HG03039 (cell line): ENCODE measurements around the gene FAF1.

Experiments used
- ATAC-seq: cut with Tn5 transposase; IDR thresholded peaks from one replicate; pipeline ENCODE4 v1.9.1; 2021; ENCODE audit warnings: mild to moderate bottlenecking, moderate library complexity; ENCODE audit not compliant: unreplicated experiment

FAF1 gene

DNA sequence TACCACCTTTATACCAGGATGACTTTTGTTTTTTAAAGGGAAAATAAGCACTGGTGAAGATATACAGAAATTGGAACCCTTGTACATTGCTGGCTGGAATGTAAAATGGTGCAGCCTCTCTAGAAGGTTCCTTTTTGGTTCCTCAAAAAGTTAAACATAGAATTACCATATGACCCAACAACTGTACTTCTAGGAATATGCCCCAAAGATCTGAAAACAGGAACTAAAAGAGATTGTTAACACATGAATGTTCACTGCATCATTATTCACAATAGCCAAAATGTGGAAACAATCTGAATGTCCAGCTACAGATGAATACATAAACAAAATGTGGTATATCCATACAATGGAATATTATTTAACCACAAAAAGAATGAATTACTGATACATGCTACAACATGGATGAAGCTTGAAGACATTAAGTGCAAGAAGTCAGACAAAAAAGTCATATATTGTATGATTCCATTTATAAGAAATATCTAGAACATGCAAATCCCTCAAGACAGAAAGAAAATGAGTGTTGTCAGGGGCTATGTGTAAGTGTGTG is 452.0 kb downstream of the FAF1 start:
- no peak for ATAC-seq

DNA sequence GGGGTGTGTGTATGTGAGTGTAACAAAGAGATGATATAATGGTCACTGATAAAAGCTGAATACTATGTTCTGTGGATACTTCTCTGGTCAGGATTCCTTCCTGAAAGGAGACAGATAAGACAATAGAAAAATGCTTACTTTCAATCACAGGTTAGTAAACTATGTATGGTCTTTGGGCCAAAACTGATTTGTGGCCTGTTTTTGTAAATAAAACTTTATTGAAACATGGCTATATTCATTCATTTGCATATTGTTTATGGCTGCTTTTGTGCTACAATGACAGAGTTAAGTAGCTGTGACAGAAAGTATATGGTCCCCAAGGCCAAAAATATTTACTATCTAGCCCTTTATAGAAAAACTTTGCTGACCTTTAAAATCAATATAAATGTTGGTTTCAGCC is 454.6 kb downstream of the FAF1 start:
- no peak for ATAC-seq

DNA sequence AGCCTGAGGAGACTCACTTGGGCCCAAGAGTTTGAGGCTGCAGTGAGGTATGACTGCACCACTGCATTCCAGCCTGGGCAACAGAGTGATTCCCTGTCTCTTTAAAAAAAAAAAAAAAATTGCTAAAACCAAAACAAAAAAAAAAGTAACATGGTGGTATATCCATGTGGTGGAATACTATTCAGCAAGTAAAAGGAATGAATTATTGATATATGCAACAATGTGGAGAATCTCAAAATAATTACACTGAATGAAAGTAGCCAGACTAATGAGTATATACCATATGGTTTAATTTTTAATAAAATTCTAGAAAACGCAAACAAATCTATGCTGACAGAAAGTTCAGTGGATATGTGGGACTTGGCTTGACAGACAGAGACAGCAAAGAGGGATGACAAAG is 456.6 kb downstream of the FAF1 start:
- no peak for ATAC-seq

DNA sequence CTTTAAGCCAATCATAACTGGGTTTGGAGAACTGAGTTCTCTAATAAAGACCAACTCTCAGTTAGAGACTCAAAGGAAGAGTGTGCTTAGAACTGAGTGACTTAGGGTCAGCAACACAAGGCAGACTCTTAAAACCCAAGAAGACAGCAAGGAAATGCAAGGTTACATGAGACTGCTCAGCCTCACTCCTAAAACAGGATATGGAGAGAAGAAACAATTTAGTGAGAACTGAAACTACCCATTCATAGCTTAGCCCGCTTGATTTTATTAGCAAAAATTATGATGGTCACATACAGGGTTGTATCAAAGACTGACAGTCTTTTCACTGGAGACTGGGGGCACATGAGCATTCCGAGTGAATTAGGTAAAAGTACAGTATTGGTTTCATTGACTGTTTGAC is 457.9 kb downstream of the FAF1 start:
- ATAC-seq = no peak

DNA sequence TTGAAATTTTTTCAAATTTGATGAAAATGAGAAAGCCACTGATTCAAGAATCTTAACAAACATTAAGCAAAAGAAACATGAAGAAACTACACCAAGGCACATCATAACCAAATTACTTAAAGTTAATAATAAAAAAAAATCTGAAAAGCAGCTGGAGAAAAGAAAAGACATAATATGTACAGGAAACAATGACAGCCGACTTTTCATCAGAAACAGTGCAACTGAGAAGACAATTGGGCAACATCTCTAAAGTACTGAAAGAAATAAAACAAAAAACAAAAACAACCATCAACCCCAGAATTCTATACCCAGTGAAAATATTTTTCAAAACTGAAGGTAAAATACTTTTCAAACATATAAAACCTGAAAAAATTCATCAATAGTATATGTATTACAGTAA is 463.1 kb downstream of the FAF1 start:
- ATAC-seq = no peak

DNA sequence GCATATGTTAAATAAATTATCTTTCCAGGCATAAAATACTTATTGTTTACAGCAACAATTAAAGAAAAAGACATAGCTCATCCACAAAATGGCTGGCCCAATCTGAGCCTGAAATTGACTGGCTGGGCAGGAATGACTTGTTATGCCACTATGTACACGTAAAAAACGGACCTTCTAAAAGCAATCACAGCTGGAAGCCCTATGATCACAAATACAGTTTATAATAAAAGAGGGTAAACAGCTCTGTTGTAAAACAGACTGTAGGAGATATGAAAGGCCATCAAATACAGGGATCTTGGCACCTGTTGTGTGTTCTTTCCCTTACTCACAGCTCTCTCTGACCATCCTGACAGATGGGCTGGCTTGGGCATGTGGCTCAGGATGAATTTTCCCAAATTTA is 466.4 kb downstream of the FAF1 start:
- no peak for ATAC-seq

DNA sequence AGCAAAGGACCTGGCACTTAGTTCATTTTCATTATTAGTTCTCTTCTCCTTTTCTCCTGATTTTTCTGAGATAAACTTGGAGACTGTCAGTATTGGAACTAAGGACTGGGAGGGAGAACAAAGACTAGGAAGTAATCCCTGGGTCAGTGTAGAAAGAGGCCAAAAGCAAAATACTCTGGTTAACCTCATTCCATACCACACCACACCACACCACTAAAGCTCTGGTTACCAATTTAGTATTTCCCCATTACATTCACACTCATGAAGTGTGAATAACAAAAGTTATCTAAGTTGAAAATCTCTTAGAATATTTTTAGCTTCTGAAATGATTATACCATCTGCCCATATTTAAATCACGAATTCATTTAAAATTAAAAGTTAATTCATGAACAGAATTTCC is 467.9 kb downstream of the FAF1 start:
- ATAC-seq = no peak

DNA sequence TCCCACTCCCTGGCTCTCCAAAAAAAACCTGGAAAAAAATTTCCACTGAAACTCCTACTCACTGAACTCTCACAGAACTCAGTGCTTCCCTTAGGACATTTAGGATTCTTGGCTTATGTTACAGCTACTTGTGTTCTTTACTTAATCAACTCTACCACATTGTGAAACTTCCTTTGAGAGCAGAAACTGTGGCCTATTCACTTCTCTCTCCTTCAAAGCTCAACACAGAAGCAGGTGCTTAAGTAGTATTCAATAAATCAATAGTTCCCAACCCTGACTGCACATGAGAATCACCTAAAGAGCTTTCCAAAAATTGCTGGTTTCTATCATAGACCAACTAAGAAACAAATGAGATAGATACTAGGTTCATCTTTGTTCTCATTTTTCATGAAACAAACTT is 468.9 kb downstream of the FAF1 start:
- no peak for ATAC-seq

DNA sequence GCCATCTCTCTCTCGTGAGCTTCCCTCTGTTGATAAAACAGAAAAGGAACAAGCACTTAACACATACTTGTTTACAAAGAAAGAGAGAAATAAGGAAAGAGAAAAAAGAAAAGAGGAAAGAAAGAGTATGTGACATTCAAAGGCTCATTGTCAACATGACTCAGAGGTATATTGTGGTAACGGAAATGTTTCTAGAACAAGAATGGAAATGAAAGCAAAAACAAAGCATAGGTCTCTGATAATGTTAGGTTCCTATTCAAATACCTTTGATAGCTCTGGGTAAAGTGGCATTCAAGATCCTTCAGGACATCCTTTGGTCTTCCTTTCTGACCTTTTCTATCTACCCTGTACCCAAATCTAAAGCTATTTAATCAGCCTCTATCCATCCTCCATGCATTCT is 469.4 kb downstream of the FAF1 start:
- no peak for ATAC-seq

DNA sequence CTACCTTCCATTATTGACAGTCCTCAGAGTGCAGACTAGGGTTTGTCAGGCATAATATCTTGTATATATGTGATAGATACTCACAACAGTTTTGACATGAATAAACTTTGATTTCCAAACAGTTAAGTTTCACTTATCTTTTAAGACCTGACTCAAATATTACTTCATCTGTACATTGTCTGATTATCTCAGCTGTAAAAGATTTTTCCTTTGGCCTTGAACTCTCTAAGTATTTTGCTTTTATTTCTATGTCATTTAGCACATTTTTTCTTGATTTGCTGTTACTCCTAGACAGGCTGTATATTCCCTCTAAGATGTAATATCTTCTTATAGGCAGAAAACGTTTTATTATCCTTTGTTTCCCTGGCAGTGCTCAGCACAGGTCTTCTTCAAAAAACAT is 471.2 kb downstream of the FAF1 start:
- no peak for ATAC-seq

DNA sequence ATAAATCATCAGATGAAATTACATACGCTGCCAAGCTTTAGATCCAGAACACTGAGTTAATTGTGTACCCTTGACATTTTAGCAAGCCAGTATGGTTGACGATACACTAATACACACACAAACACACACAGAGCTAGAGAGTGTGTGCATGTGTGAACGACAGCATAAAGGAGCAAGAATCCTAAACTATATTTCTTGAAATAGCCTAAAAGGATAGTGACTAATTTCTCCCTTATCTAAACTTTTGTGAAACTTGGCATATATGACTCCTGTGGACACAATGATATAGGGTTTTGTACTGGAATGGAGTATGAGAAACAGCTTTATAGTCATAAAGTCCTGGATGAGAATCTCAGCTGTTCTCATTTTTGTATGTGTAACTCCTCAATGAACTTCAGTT is 471.7 kb downstream of the FAF1 start:
- no peak for ATAC-seq

DNA sequence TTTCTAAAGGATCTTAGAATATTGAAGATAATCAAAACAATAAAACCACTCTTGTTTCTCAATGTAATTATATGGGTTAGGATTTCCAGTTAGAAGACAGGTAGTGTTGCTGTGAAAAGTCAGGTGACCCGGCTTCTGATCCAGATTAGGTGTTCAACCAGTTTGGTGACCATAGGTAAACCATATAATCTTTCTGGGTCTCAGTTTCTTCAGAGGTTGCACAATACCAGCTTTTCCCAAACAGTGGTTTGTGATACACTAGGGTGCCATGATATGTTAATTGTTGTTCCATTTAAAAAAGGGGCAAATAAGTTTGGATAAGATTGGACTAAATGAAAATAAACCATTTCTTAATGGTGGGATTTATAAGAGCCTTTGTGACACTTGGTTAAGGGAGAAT is 472.3 kb downstream of the FAF1 start:
- ATAC-seq = no peak

DNA sequence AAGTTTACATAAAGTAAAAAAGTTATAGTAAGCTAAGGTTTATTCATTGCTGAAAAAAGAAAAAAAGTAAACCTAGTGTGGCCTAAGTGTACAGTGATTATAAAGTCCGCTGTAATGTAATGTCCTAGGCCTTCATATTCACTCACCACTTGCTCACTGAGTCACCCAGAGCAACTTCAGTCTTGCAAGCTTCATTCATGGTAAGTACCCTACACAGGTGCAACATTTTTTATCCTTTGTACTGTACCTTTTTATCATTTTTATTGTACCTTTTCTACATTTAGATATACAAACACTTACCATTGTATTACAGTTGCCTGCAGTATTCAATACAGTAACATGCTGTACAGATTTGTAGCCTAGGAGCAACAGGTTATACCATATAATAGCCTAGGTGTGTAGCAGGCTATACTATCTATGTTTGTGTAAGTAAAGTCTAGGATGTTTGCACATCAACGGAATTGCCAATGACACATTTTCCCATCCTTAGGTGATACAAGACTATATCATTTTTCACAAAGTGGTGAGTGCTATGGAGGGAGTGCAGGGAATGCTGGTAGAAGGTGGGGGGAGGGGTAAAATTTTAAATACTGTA is 478.8 kb downstream of the FAF1 start:
- ATAC-seq = no peak

DNA sequence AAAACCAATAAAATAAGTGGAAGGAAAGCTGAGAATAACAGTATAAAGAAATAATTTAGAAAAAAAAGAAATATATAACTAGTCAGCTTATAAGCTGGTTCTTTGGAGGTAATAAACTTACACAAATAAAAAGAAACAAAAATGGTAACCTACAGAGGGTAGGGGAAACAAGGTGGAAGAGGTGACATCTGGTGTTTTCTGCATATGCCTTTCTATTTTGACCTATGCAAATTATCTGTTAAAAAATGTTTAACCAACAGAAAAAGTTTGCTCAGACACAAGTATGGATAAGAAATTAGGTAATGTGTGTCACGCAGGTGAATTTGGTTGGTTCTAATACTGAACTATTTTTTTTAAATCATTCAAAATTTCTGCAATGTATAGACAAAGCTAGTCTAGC is 483.3 kb downstream of the FAF1 start:
- no peak for ATAC-seq

DNA sequence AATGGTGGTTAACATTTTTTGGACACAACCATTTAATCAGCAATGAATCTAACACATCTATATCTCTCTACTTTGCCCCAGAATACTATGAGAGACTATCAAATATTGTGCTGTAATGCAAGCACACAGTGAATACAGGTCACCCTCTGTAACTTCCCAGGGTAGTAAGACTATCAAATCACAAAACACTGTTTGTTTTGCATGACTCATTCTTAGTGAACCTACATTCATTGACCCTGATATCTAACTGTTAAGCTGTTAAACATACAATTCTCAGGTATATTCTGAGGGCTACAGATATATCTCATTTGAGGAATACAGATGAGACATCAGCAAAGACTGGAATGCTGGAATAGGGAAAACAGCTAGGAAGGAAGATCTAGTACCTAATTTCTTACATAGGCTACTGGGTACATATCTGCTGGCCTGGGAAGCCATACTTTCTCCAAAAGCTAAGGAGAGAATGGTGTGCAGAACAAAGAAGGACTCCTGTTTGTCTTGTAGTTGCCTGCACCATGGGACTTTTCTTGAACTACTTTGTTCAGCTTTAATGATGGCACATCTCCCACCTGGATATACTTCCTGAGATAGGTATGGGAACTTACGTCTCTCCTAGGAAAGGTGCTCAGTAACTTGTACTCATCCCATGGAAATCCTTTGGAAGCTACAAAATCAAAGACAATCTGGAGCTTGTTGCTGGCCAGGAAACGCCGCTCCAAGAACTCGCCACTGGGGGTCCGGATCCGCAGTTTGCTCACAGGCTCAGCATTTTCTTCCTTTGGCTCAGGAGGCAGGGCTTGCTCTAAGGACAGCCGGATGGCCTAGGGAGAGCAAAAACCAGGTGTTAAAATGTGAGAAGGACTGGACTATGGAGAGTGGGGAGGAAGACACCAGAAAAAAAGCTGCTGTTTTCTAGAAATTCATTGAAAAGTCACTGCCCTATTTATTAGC is 484.9 kb downstream of the FAF1 start:
- ATAC-seq = no peak

DNA sequence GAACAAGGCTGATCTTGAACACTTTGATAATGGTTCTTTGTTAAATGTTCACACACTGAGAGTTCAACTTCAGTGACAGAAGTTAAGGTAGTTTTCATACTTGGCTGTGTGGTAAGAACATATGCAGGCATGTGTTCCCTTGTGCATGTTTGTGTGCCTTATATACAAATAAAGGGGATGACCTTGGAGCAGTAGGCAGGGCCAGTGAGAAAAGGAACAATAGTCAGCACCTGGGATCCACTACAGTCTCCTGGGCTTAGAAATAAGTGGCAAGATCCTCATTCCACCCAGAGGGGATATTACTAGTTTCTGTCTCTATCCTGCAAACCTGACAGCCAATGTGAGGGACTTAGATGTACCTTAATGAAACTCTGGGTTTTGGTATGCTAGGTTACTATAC is 486.6 kb downstream of the FAF1 start:
- ATAC-seq = no peak

DNA sequence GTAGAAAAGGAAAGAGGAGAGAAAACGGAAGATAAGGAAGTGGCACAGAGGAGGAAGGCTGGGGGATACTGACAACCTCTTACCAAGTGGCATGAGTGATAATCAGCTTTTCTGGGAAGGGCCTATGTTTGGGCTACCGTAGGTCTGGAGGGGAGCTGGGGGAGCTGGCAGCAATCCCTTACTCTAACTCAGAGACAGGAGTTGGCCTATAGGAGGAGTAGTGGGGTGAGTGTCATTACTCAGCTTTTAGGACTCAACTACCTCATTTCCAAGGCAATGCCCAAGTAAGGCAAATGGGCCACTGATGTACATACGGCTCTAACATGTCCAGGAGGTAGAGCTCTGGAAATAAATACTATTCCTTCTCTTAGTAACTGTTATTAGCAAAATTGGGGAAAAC is 488.1 kb downstream of the FAF1 start:
- ATAC-seq = no peak

DNA sequence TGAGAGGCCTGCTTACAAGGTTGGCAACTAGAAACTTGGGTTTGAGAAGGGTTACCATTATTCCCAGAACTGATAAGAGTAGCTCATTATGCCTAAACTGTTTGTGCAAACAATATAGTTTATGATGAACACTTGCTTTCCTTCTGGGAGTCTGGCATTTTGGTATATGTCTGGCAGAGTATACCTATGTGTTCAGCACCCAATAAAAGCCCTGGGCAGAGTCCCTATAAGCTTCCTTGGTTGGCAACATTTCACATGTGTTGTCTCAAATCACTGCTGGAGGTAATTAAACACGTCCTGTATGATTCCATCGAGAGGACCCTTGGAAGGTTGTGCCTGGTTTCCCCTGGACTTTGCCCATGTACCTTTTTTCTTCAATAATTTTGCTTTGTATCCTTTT is 497.1 kb downstream of the FAF1 start:
- no peak for ATAC-seq

DNA sequence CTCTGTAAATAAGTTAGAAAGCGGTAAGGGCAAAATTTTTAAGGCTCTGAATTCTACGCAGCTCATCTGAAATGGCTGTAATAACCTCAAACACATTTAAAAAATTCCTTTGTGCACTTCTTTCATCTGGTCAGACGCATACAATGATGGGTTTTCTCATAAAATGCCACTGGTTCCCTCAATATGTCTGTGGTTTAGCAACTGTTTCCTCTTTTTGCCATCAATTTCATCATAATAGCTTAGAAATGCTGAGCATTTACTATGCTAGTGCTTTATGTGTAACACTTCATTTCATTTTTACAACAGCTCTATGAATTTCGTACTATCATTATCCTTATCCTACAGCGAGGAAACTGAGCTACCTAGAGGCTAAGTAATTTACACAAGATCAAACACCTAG is 501.6 kb downstream of the FAF1 start:
- no peak for ATAC-seq

DNA sequence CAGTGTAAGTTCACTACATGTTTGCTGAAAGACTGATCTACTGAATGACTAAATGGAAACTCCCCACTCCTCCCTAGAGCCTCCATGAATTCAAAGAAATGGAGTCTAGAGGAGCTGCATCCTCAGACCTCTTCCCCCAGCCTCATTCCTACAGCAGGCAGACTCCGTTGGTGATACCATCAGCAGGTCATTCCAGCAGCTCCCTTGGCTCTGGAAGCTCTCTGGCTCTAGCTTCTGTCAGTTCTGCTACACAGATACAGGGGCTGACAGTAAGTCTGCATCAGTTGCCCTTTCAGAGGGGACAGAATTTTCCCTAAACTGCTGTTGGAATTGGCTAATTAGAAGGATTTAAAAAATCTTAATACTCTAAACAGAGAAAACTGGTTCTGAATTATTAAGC is 505.2 kb downstream of the FAF1 start:
- no peak for ATAC-seq

DNA sequence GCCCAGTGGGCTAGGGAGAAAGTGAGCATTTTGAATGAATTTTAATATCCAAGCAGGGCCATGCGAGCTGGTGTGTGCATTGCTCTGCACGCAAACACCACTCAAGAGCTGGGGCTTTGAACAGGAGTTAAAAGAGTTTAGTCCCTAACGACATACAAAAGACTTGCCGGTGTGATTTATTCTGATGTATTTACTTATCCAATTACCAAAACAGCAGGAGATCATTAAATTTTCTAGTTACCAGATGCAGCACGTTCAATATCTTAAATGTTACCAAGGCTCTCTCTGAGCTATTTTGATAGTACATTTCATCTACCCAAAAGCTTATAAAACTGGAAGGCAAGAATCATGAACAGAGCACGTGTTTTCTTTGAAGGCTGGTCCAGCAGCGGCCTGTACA is 506.8 kb downstream of the FAF1 start:
- no peak for ATAC-seq

DNA sequence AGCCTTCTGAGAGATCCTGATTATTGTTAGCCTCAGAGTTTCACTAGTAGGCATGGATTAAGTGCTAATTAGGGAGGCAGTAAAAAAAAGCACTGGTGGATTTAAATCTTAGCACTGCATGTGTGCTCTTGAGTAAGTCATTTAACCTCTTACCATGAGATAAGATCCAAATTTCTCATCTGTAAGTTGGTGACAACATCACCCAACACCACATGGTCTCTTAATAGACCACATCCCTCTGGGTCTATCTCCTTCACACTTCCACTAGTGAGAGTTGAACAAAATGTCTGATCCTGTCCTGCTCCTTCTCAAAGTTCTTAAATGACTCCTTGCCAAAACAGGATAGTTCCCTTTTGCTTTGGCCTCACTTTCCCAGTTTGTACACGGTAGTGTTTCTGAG is 507.4 kb downstream of the FAF1 start:
- no peak for ATAC-seq
